Neural progenitor cell (in vitro differentiated cells): ENCODE measurements around the gene NRK.
"Not testable (repeated sequence)": the region's sequence is repeated elsewhere in the genome, so short reads cannot be mapped to it uniquely, and the experiment has no call there.

Source experiments
- CTCF ChIP-seq: fragments of 200-600 bp; sonication (generic); IDR thresholded peaks from 2 replicates; pipeline ENCODE4 v1.5.1; 2017; ENCODE audit warnings: antibody characterized with exemption, mild to moderate bottlenecking
- EZH2phosphoT487 ChIP-seq: fragments of 200-600 bp; sonication (generic); IDR thresholded peaks from 2 replicates; pipeline ENCODE4 v1.6.1; 2017; ENCODE audit warnings: antibody characterized with exemption

- TF ChIP-seq CTCF, EZH2phosphoT487: not testable (repeated sequence)
These were observed 178.3 kb downstream of the NRK start for GRCh38 chrX:106000609-106001008.
